GM10248 (cell line): ENCODE data around the gene MAPK12.

Experiments used
- CTCF ChIA-PET: fragments of 300-600 bp; sonication (Branson Sonifier 250); formaldehyde crosslinking; extraction: SDS; loops from one replicate; lab custom pipeline; 2021; ENCODE audit warnings: antibody characterized with exemption; lab: Yijun Ruan, JAX
- POLR2A ChIA-PET: fragments of 350-650 bp; sonication (Branson Sonifier 250); formaldehyde crosslinking; extraction: SDS; loops from one replicate; lab custom pipeline; 2020; ENCODE audit warnings: antibody characterized with exemption; lab: Yijun Ruan, JAX
- DNase-seq: peaks from one replicate; pipeline ENCODE4 v3.0.0; 2012; ENCODE audit errors: extremely low spot score
- CTCF ChIP-seq: IDR thresholded peaks from 2 replicates; pipeline ENCODE4 v1.5.1; 2012; ENCODE audit warnings: mild to moderate bottlenecking, low read depth; ENCODE audit errors: extremely low read depth, missing control alignments, control extremely low read depth

MAPK12 gene

GRCh38 chr22:50255099-50255498, 6.4 kb downstream of the MAPK12 start:
- TF ChIP-seq CTCF, result no peak
- POLR2A ChIA-PET, result interaction anchor here (0.5 kb wide), 1 partner anchor 256 kb away, joined by 5 read pairs; no protein-coding TSS in a partner anchor
- CTCF ChIA-PET, result interaction anchor here (1.1 to 6.3 kb wide), 3 partner anchors 9 to 22 kb away, joined by 4 to 64 read pairs (median 18); partner anchors contain the start of gene MAPK12
- no peak for DNase-seq

GRCh38 chr22:50253941-50254340, 7.5 kb downstream of the MAPK12 start:
- CTCF ChIA-PET, result interaction anchor here (3.8 to 6.3 kb wide), 2 partner anchors 11 to 23 kb away, joined by 18 to 64 read pairs; partner anchors contain the start of gene MAPK12
- no peak for DNase-seq
- TF ChIP-seq CTCF, result no peak
- POLR2A ChIA-PET, result no interaction called here

- no peak for TF ChIP-seq CTCF
- DNase-seq, result no peak
- ChIA-PET CTCF (interaction anchor here (0.6 to 6.3 kb wide), 19 partner anchors 11 to 368 kb away, joined by 3 to 64 read pairs (median 5); partner anchors contain the start of genes LMF2, MAPK12, NCAPH2 and SCO2), POLR2A (no interaction called here)
These were observed 8.2 kb downstream of the MAPK12 start for GRCh38 chr22:50253046-50253915.

GRCh38 chr22:50252082-50253045, 9.1 kb downstream of the MAPK12 start:
- DNase-seq, result peak; percentile 74
- ChIA-PET CTCF (interaction anchor here (0.6 to 6.3 kb wide), 24 partner anchors 10 to 369 kb away, joined by 3 to 64 read pairs (median 4); partner anchors contain the start of genes LMF2, MAPK12, NCAPH2 and SCO2), POLR2A (interaction anchor here (0.6 kb wide), 1 partner anchor 15 kb away, joined by 4 read pairs; no protein-coding TSS in a partner anchor)
- TF ChIP-seq CTCF, result peak; percentile 86

GRCh38 chr22:50251477-50252081, 9.9 kb downstream of the MAPK12 start:
- TF ChIP-seq CTCF, result no peak
- ChIA-PET CTCF (interaction anchor here (0.6 to 6.3 kb wide), 20 partner anchors 10 to 370 kb away, joined by 3 to 64 read pairs (median 4); partner anchors contain the start of genes MAPK12 and SCO2), POLR2A (interaction anchor here (0.6 kb wide), 1 partner anchor 16 kb away, joined by 4 read pairs; no protein-coding TSS in a partner anchor)
- DNase-seq, result no peak
